Measurements from ENCODE around the gene RMP24.

The RMP24 gene

GRCh38 chr18:35983147-35983546 is 10.7 kb downstream of the RMP24 start:
- ChIA-PET POLR2A (ENCODE audit: unreplicated experiment) (no interaction called here), CTCF (no interaction called here)
- Histone ChIP-seq H3K9me3 (ENCODE audit: insufficient read depth, low read depth) (no peaks in the 10 kb centered on the region), H3K27ac (no peak overlapping the region), H3K27me3 (ENCODE audit: insufficient read depth, low read depth) (no peaks in the 10 kb centered on the region), H3K4me3 (no peak overlapping the region), H3F3A (ENCODE audit: insufficient read depth, low read depth) (no peaks in the 10 kb centered on the region), H3K36me3 (ENCODE audit: low read depth) (0 out of 2 replicates have a peak, but pooled peaks cover 5% of the 10 kb centered on the region), H3K4me1 (replicated peaks; ENCODE audit: insufficient read depth) (no peaks in the 10 kb centered on the region), H2AFZ (no peak overlapping the region), H3K79me2 (ENCODE audit: low read depth) (no peaks in the 10 kb centered on the region), H3K9me2 (ENCODE audit: insufficient read depth) (no peaks in the 10 kb centered on the region), H3K4me2 (no peak overlapping the region), H4K20me1 (ENCODE audit: insufficient read depth) (no peaks in the 10 kb centered on the region)
- BruUV-seq (replicated peaks): no TSS peak
- DNase-seq: no peak
- intact Hi-C loops (cut with micrococcal nuclease; ENCODE audit: unreplicated experiment): no loop called here
- TF ChIP-seq CTCF (conservative IDR thresholded peaks at IDR 0.05) (no peak), EZH2 (IDR thresholded peaks at IDR 0.05; ENCODE audit: low read depth) (no peak)

GRCh38 chr18:35983818-35984217 is 11.3 kb downstream of the RMP24 start:
- Histone ChIP-seq H3K9me2 (ENCODE audit: insufficient read depth) (no peaks in the 10 kb centered on the region), H3K79me2 (ENCODE audit: low read depth) (no peaks in the 10 kb centered on the region), H3K4me1 (replicated peaks; ENCODE audit: insufficient read depth) (no peaks in the 10 kb centered on the region), H3K27me3 (ENCODE audit: insufficient read depth, low read depth) (no peaks in the 10 kb centered on the region), H3K9me3 (ENCODE audit: insufficient read depth, low read depth) (no peaks in the 10 kb centered on the region), H3K27ac (no peak overlapping the region), H3K4me2 (no peak overlapping the region), H4K20me1 (ENCODE audit: insufficient read depth) (no peaks in the 10 kb centered on the region), H3K4me3 (no peak overlapping the region), H2AFZ (no peak overlapping the region), H3K36me3 (ENCODE audit: low read depth) (0 out of 2 replicates have a peak, but pooled peaks cover 5% of the 10 kb centered on the region), H3F3A (ENCODE audit: insufficient read depth, low read depth) (no peaks in the 10 kb centered on the region)
- BruUV-seq (replicated peaks): no TSS peak
- ChIA-PET POLR2A (ENCODE audit: unreplicated experiment) (no interaction called here), CTCF (no interaction called here)
- intact Hi-C loops (cut with micrococcal nuclease; ENCODE audit: unreplicated experiment): no loop called here
- no peak for DNase-seq
- TF ChIP-seq EZH2 (IDR thresholded peaks at IDR 0.05; ENCODE audit: low read depth) (no peak), CTCF (conservative IDR thresholded peaks at IDR 0.05) (no peak)

- Histone ChIP-seq H4K20me1 (ENCODE audit: insufficient read depth) (no peaks in the 10 kb centered on the region), H3K4me2 (no peak overlapping the region), H3K79me2 (ENCODE audit: low read depth) (no peaks in the 10 kb centered on the region), H3K4me1 (replicated peaks; ENCODE audit: insufficient read depth) (no peaks in the 10 kb centered on the region), H3K36me3 (ENCODE audit: low read depth) (no peaks in the 10 kb centered on the region), H3K9me2 (ENCODE audit: insufficient read depth) (no peaks in the 10 kb centered on the region), H3K27ac (no peak overlapping the region), H2AFZ (no peak overlapping the region), H3K9me3 (ENCODE audit: insufficient read depth, low read depth) (no peaks in the 10 kb centered on the region), H3F3A (ENCODE audit: insufficient read depth, low read depth) (no peaks in the 10 kb centered on the region), H3K27me3 (ENCODE audit: insufficient read depth, low read depth) (no peaks in the 10 kb centered on the region), H3K4me3 (no peak overlapping the region)
- CTCF ChIA-PET: no interaction called here
- POLR2A ChIA-PET (ENCODE audit: unreplicated experiment): interaction anchor here (0.7 kb wide), 1 partner anchor 945 kb away, joined by 7 read pairs; no protein-coding TSS in a partner anchor
- no TSS peak for BruUV-seq (replicated peaks)
- DNase-seq: no peak
- TF ChIP-seq CTCF (conservative IDR thresholded peaks at IDR 0.05) (no peak), EZH2 (IDR thresholded peaks at IDR 0.05; ENCODE audit: low read depth) (no peak)
- intact Hi-C loops (cut with micrococcal nuclease; ENCODE audit: unreplicated experiment): no loop called here
Measured at GRCh38 chr18:35991696-35992095, 19.2 kb downstream of the RMP24 start.

Measured in PC-9 (cell line).